ENCODE measurements around the gene SLC7A5. TPM values are rescaled to one million over a fixed set of nuclear protein-coding genes. Genes with fewer than 3 reads are reported as not detected.
"Not testable (repeated sequence)": the region's sequence is repeated elsewhere in the genome, so short reads cannot be mapped to it uniquely, and the experiment has no call there.

The SLC7A5 gene
- total RNA-seq, 1 donor from 2014 or later, result 127 TPM

- Mint-ChIP-seq H3K4me3 (ENCODE audit: unreplicated experiment) (no peak overlapping the region), H3K36me3 (ENCODE audit: unreplicated experiment) (no peaks in the 10 kb centered on the region), H3K4me1 (ENCODE audit: unreplicated experiment) (peaks cover 28% of the 10 kb centered on the region), H3K27me3 (ENCODE audit: unreplicated experiment) (peaks cover 18% of the 10 kb centered on the region), H3K27ac (ENCODE audit: unreplicated experiment) (no peak overlapping the region), H3K9me3 (ENCODE audit: unreplicated experiment) (no peaks in the 10 kb centered on the region)
- peak; percentile 33 for TF ChIP-seq CTCF (IDR thresholded peaks at IDR 0.05)
- DNase-seq (ENCODE audit: extremely low spot score, unreplicated experiment), result no peak
These were observed 8.7 kb upstream of the SLC7A5 start for GRCh38 chr16:87877942-87878507.

GRCh38 chr16:87874639-87875427, 5.5 kb upstream of the SLC7A5 start:
- H3K4me3 Mint-ChIP-seq (ENCODE audit: unreplicated experiment), result no peak overlapping the region
- H3K27ac Mint-ChIP-seq (ENCODE audit: unreplicated experiment), result no peak overlapping the region

GRCh38 chr16:87870418-87871291, 1.3 kb upstream of the SLC7A5 start:
- H3K4me3 Mint-ChIP-seq (ENCODE audit: unreplicated experiment), result peak overlapping the region; percentile 37
- peak overlapping the region; percentile 93 for H3K27ac Mint-ChIP-seq (ENCODE audit: unreplicated experiment)
- peaks cover 45% of the 10 kb centered on the region for H3K4me1 Mint-ChIP-seq (ENCODE audit: unreplicated experiment)
- H3K36me3 Mint-ChIP-seq (ENCODE audit: unreplicated experiment); H3K27me3 Mint-ChIP-seq (ENCODE audit: unreplicated experiment); H3K9me3 Mint-ChIP-seq (ENCODE audit: unreplicated experiment): not testable (repeated sequence)
- DNase-seq (ENCODE audit: extremely low spot score, unreplicated experiment), result peak; percentile 86

More at GRCh38 chr16:87874639-87875427, 5.5 kb upstream of the SLC7A5 start:
- Mint-ChIP-seq H3K9me3 (ENCODE audit: unreplicated experiment) (no peaks in the 10 kb centered on the region), H3K4me1 (ENCODE audit: unreplicated experiment) (peaks cover 24% of the 10 kb centered on the region), H3K27me3 (ENCODE audit: unreplicated experiment) (peaks cover 9% of the 10 kb centered on the region), H3K36me3 (ENCODE audit: unreplicated experiment) (no peaks in the 10 kb centered on the region)
- TF ChIP-seq CTCF (IDR thresholded peaks at IDR 0.05), result no peak
- no peak for DNase-seq (ENCODE audit: extremely low spot score, unreplicated experiment)

GRCh38 chr16:87869879-87870417, 641 bp upstream of the SLC7A5 start:
- Mint-ChIP-seq H3K4me1 (ENCODE audit: unreplicated experiment) (peaks cover 49% of the 10 kb centered on the region), H3K4me3 (ENCODE audit: unreplicated experiment) (peak overlapping the region; percentile 37), H3K27ac (ENCODE audit: unreplicated experiment) (peak overlapping the region; percentile 93)
- H3K9me3 Mint-ChIP-seq (ENCODE audit: unreplicated experiment); H3K27me3 Mint-ChIP-seq (ENCODE audit: unreplicated experiment); DNase-seq (ENCODE audit: extremely low spot score, unreplicated experiment); H3K36me3 Mint-ChIP-seq (ENCODE audit: unreplicated experiment): not testable (repeated sequence)

GRCh38 chr16:87868254-87869029, 865 bp downstream of the SLC7A5 start:
- H3K4me3 Mint-ChIP-seq (ENCODE audit: unreplicated experiment), result peak overlapping the region; percentile 78
- H3K9me3 Mint-ChIP-seq (ENCODE audit: unreplicated experiment); DNase-seq (ENCODE audit: extremely low spot score, unreplicated experiment); H3K27me3 Mint-ChIP-seq (ENCODE audit: unreplicated experiment): not testable (repeated sequence)
- H3K36me3 Mint-ChIP-seq (ENCODE audit: unreplicated experiment), result peaks cover 12% of the 10 kb centered on the region
- peaks cover 59% of the 10 kb centered on the region for H3K4me1 Mint-ChIP-seq (ENCODE audit: unreplicated experiment)
- peak overlapping the region; percentile 75 for H3K27ac Mint-ChIP-seq (ENCODE audit: unreplicated experiment)

- Mint-ChIP-seq H3K4me1 (ENCODE audit: unreplicated experiment) (peaks cover 61% of the 10 kb centered on the region), H3K4me3 (ENCODE audit: unreplicated experiment) (peak overlapping the region; percentile 78), H3K27ac (ENCODE audit: unreplicated experiment) (peak overlapping the region; percentile 44), H3K36me3 (ENCODE audit: unreplicated experiment) (peaks cover 13% of the 10 kb centered on the region)
- H3K9me3 Mint-ChIP-seq (ENCODE audit: unreplicated experiment); DNase-seq (ENCODE audit: extremely low spot score, unreplicated experiment); H3K27me3 Mint-ChIP-seq (ENCODE audit: unreplicated experiment): not testable (repeated sequence)
These were observed 3.3 kb downstream of the SLC7A5 start for GRCh38 chr16:87865902-87866555.
